GM10266 (cell line): ENCODE results near the gene PHLDB2.

Experiments used
- DNase-seq: peaks from one replicate; pipeline ENCODE4 v3.0.0; 2012; ENCODE audit errors: extremely low spot score
- CTCF ChIP-seq: IDR thresholded peaks from 2 replicates; pipeline ENCODE4 v1.5.1; 2012; ENCODE audit warnings: mild to moderate bottlenecking, low read depth; ENCODE audit not compliant: control insufficient read depth, insufficient read depth; ENCODE audit errors: missing control alignments

PHLDB2 gene

GRCh38 chr3:111956995-111957734 lies 98.1 kb downstream of the PHLDB2 start:
- no peak for DNase-seq
- TF ChIP-seq CTCF = no peak

- TF ChIP-seq CTCF = no peak
- no peak for DNase-seq
These were observed 102.5 kb downstream of the PHLDB2 start for GRCh38 chr3:111961461-111962164.

GRCh38 chr3:111963424-111963823 lies 104.4 kb downstream of the PHLDB2 start:
- no peak for TF ChIP-seq CTCF
- no peak for DNase-seq

- TF ChIP-seq CTCF = no peak
- no peak for DNase-seq
These were observed 106.4 kb downstream of the PHLDB2 start for GRCh38 chr3:111965484-111965883.

GRCh38 chr3:111967068-111967467 lies 108.0 kb downstream of the PHLDB2 start:
- no peak for DNase-seq
- no peak for TF ChIP-seq CTCF

GRCh38 chr3:111967651-111968274 lies 108.7 kb downstream of the PHLDB2 start:
- DNase-seq = peak; percentile 53

More at GRCh38 chr3:111967651-111968274, 108.7 kb downstream of the PHLDB2 start:
- TF ChIP-seq CTCF = peak; percentile 88
